ENCODE results near the gene CUBN.

DNA sequence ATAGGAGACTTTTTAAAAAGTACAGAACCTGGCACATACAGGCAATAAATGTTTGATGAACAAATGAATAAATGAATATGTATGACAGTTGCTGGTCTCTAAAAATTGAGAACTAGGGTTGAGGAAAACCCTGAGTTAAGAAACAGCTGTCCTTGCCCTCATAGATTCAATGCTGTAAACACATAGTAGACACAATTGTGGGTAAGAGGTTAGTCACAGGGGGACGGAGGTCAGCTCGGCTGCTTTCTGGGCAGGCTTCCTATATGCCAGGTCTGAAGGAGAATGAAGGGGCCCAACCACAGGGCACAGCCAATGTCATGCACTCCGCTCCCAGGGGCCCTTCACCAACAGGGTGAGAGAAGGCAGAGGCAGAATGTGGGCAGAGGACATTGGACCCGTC lies 169.1 kb downstream of the CUBN start:
- TF ChIP-seq, protein P1, sequence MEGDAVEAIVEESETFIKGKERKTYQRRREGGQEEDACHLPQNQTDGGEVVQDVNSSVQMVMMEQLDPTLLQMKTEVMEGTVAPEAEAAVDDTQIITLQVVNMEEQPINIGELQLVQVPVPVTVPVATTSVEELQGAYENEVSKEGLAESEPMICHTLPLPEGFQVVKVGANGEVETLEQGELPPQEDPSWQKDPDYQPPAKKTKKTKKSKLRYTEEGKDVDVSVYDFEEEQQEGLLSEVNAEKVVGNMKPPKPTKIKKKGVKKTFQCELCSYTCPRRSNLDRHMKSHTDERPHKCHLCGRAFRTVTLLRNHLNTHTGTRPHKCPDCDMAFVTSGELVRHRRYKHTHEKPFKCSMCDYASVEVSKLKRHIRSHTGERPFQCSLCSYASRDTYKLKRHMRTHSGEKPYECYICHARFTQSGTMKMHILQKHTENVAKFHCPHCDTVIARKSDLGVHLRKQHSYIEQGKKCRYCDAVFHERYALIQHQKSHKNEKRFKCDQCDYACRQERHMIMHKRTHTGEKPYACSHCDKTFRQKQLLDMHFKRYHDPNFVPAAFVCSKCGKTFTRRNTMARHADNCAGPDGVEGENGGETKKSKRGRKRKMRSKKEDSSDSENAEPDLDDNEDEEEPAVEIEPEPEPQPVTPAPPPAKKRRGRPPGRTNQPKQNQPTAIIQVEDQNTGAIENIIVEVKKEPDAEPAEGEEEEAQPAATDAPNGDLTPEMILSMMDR (IDR thresholded peaks at IDR 0.05 in 2 of 3, conservative IDR thresholded peaks at IDR 0.05 in 1 of 3; ENCODE audit: control insufficient read depth in 2 of 3, extremely low read depth in 1 of 3, insufficient read depth in 1 of 3, low read depth in 3 of 3, low read length in 3 of 3): no peak
- TF ChIP-seq, protein P2, sequence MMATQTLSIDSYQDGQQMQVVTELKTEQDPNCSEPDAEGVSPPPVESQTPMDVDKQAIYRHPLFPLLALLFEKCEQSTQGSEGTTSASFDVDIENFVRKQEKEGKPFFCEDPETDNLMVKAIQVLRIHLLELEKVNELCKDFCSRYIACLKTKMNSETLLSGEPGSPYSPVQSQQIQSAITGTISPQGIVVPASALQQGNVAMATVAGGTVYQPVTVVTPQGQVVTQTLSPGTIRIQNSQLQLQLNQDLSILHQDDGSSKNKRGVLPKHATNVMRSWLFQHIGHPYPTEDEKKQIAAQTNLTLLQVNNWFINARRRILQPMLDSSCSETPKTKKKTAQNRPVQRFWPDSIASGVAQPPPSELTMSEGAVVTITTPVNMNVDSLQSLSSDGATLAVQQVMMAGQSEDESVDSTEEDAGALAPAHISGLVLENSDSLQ (IDR thresholded peaks at IDR 0.05): no peak
- TF ChIP-seq POLR2A (IDR thresholded peaks at IDR 0.05; ENCODE audit: low read depth, low read length): no peak
- TF ChIP-seq NFIC (IDR thresholded peaks at IDR 0.05; ENCODE audit: low read depth, low read length): no peak
- TF ChIP-seq TAF1 (IDR thresholded peaks at IDR 0.05; ENCODE audit: borderline replicate concordance, low read depth, low read length): no peak
- no peak for TF ChIP-seq EZH2 (IDR thresholded peaks at IDR 0.05; ENCODE audit: borderline replicate concordance, control insufficient read depth, low read depth, low read length)
- no peak for TF ChIP-seq POLR2AphosphoS2 (IDR thresholded peaks at IDR 0.05; ENCODE audit: low read depth, low read length)
- TF ChIP-seq TBL1XR1 (IDR thresholded peaks at IDR 0.05; ENCODE audit: low read depth, low read length): no peak

Data from GM12878 (cell line).